MM.1S (cell line): ENCODE results near the gene SIM2.

Experiments used
- CTCF ChIP-seq: fragments of 300-600 bp; sonication (generic); IDR thresholded peaks from 2 replicates; pipeline ENCODE4 v1.5.1; 2016; ENCODE audit warnings: antibody characterized with exemption, low read length, mixed read lengths
- EZH2phosphoT487 ChIP-seq: fragments of 300-600 bp; sonication (generic); IDR thresholded peaks from 2 replicates; pipeline ENCODE4 v1.6.1; 2018; ENCODE audit warnings: antibody characterized with exemption, low read length

GRCh38 chr21:36756527-36756926 is 57.6 kb downstream of the SIM2 start:
- TF ChIP-seq CTCF (no peak), EZH2phosphoT487 (no peak)
